B cell (primary cell): ENCODE measurements around the gene TTC9C. TPM values are rescaled to one million over a fixed set of nuclear protein-coding genes. Genes with fewer than 3 reads are reported as not detected.
"Not testable (repeated sequence)": the region's sequence is repeated elsewhere in the genome, so short reads cannot be mapped to it uniquely, and the experiment has no call there.

Experiments
- ATAC-seq: fragments of 200-7000 bp; cut with Tn5 transposase; one replicate; pipeline ENCODE4 v1.10.0; 2021; ENCODE audit warnings: low read depth, mild to moderate bottlenecking, moderate number of reproducible peaks, moderate library complexity
- CTCF ChIA-PET: fragments of 350-600 bp; sonication (Branson Sonifier 250); formaldehyde crosslinking; loops from one replicate; lab custom pipeline; 2021; ENCODE audit warnings: antibody characterized with exemption, inconsistent platforms; lab: Charles Lee
- POLR2A ChIA-PET: fragments of 350-600 bp; sonication (Branson Sonifier 250); formaldehyde crosslinking; loops from one replicate; lab custom pipeline; 2021; ENCODE audit warnings: antibody characterized with exemption; lab: Charles Lee
- DNase-seq: peaks from one replicate; pipeline ENCODE4 v3.0.0; 2013
- H2AFZ ChIP-seq: 2 replicates; pipeline ENCODE4 v1.6.1; 2012; ENCODE audit warnings: mild to moderate bottlenecking, low read depth, low read length; ENCODE audit not compliant: insufficient read depth, poor library complexity, severe bottlenecking
- H3K27ac ChIP-seq, 2 donors: 1 replicate in 1 of 2; 2 replicates in 1 of 2; pipeline ENCODE4 v1.5.1; 2012 to 2013; ENCODE audit warnings: low read length in 2 of 2, mild to moderate bottlenecking in 2 of 2, moderate library complexity in 1 of 2
- H3K27me3 ChIP-seq, 4 experiments: fragments of 200-600 bp in 1 of 4; sonication (generic) in 1 of 4; replicated peaks in 1 of 4; 1 replicate in 2 of 4; 2 replicates in 2 of 4; pipeline versions ENCODE4 v1.6.1 to v1.7.0; 2013 to 2016; ENCODE audit warnings: low read length in 3 of 4, mild to moderate bottlenecking in 2 of 4, mixed read lengths in 1 of 4, moderate library complexity in 1 of 4; ENCODE audit not compliant: insufficient read depth in 4 of 4, control insufficient read depth in 3 of 4; ENCODE audit errors: control extremely low read depth in 1 of 4
- H3K36me3 ChIP-seq, 2 experiments: replicated peaks in 1 of 2; 1 replicate in 1 of 2; 2 replicates in 1 of 2; pipeline versions ENCODE4 v1.6.1 to v1.7.1; 2013; ENCODE audit warnings: low read length in 1 of 2; ENCODE audit not compliant: insufficient read depth in 2 of 2, control insufficient read depth in 1 of 2; ENCODE audit errors: control extremely low read depth in 1 of 2, extremely low read depth in 1 of 2
- H3K4me1 ChIP-seq, 2 donors: fragments of 200-600 bp in 1 of 2; sonication (generic) in 1 of 2; 1 replicate in 1 of 2; 2 replicates in 1 of 2; pipeline versions ENCODE4 v1.5.1 to v1.6.1; 2013 to 2017; ENCODE audit warnings: low read length in 2 of 2; ENCODE audit not compliant: control insufficient read depth in 2 of 2, insufficient read depth in 2 of 2
- H3K4me2 ChIP-seq: replicated peaks from 2 replicates; pipeline ENCODE3; 2012; ENCODE audit warnings: mild to moderate bottlenecking, low read depth, low read length; ENCODE audit not compliant: poor library complexity, severe bottlenecking
- H3K4me3 ChIP-seq, 5 experiments: fragments of 200-600 bp in 1 of 5; sonication (generic) in 1 of 5; 1 replicate in 3 of 5; 2 replicates in 2 of 5; pipeline versions ENCODE4 v1.5.1 to v1.7.0; 2011 to 2016; ENCODE audit warnings: low read length in 4 of 5, mild to moderate bottlenecking in 4 of 5, low read depth in 2 of 5, control low read depth in 1 of 5, moderate library complexity in 1 of 5; ENCODE audit not compliant: insufficient read depth in 1 of 5; ENCODE audit errors: control extremely low read depth in 1 of 5, extremely low read depth in 1 of 5
- H3K79me2 ChIP-seq: fragments of 200-600 bp; sonication (generic); one replicate; pipeline ENCODE4 v1.6.0; 2016; ENCODE audit warnings: low read length; ENCODE audit not compliant: control insufficient read depth, insufficient read depth
- H3K9ac ChIP-seq: fragments of 200-600 bp; sonication (generic); 2 replicates; pipeline ENCODE4 v1.6.1; 2017; ENCODE audit warnings: mild to moderate bottlenecking, low read length, moderate library complexity
- H3K9me3 ChIP-seq, 3 donors: one replicate each; pipeline versions ENCODE4 v1.6.1 to v1.7.1; 2013; ENCODE audit warnings: low read length in 2 of 3; ENCODE audit not compliant: control insufficient read depth in 2 of 3, insufficient read depth in 1 of 3; ENCODE audit errors: control extremely low read depth in 1 of 3
- H4K20me1 ChIP-seq: 2 replicates; pipeline ENCODE4 v1.6.0; 2012; ENCODE audit warnings: mild to moderate bottlenecking, low read length; ENCODE audit not compliant: insufficient read depth, control insufficient read depth, poor library complexity, severe bottlenecking
- H3K27ac Mint-ChIP-seq: one replicate; pipeline ENCODE4 v1.8.0; 2021; ENCODE audit warnings: mixed read lengths
- H3K27me3 Mint-ChIP-seq: one replicate; pipeline ENCODE4 v1.8.0; 2021; ENCODE audit warnings: mixed read lengths
- H3K4me1 Mint-ChIP-seq: one replicate; pipeline ENCODE4 v1.8.0; 2021; ENCODE audit warnings: mixed read lengths
- H3K4me3 Mint-ChIP-seq: one replicate; pipeline ENCODE4 v1.8.0; 2021; ENCODE audit warnings: mixed read lengths
- H3K9me3 Mint-ChIP-seq: one replicate; pipeline ENCODE4 v1.8.0; 2022; ENCODE audit warnings: mixed read lengths; ENCODE audit not compliant: insufficient read depth
- EZH2 ChIP-seq: IDR thresholded peaks from 2 replicates; pipeline ENCODE4 v1.6.1; 2012; ENCODE audit warnings: borderline replicate concordance, low read depth, mild to moderate bottlenecking, moderate library complexity, low read length; ENCODE audit not compliant: insufficient read depth, poor library complexity, severe bottlenecking
- WGBS: methylation state at CpG from one replicate; pipeline ENCODE4 v1.1.5; 2013; ENCODE audit warnings: missing lambda C conversion rate; ENCODE audit not compliant: insufficient coverage; 5-methylcytosine and 5-hydroxymethylcytosine counted together
- intact Hi-C: fragments of 100-400 bp; cut with micrococcal nuclease; formaldehyde crosslinking; loops from one replicate; pipeline ENCODE4 v1.10.0; 2022
- polyA plus RNA-seq: library from polyadenylated mRNA; depleted of rRNA; stranded (reverse); fragments of >200 nt; gene quantifications from 2 replicates; pipeline ENCODE4 v1.2.3, GENCODE V29; 2012
- total RNA-seq, 2 donors: library from RNA; stranded (reverse); fragments of 120-200 nt in 1 of 2; gene quantifications; 1 replicate in 1 of 2; 2 replicates in 1 of 2; pipeline versions ENCODE4 v1.2.3 to v1.2.4, GENCODE V29; 2013 to 2022
- TF ChIP-seq, protein P1 (sequence below): fragments of 200-600 bp; IDR thresholded peaks from one replicate; pipeline ENCODE4 v1.8.0; 2022; ENCODE audit warnings: antibody characterized with exemption, mild to moderate bottlenecking

The TTC9C gene
- total and polyA plus RNA-seq, 2 donors (not counting 1 experiment from before 2014, with no cell fraction given) = 33.5 to 56.3 TPM

DNA sequence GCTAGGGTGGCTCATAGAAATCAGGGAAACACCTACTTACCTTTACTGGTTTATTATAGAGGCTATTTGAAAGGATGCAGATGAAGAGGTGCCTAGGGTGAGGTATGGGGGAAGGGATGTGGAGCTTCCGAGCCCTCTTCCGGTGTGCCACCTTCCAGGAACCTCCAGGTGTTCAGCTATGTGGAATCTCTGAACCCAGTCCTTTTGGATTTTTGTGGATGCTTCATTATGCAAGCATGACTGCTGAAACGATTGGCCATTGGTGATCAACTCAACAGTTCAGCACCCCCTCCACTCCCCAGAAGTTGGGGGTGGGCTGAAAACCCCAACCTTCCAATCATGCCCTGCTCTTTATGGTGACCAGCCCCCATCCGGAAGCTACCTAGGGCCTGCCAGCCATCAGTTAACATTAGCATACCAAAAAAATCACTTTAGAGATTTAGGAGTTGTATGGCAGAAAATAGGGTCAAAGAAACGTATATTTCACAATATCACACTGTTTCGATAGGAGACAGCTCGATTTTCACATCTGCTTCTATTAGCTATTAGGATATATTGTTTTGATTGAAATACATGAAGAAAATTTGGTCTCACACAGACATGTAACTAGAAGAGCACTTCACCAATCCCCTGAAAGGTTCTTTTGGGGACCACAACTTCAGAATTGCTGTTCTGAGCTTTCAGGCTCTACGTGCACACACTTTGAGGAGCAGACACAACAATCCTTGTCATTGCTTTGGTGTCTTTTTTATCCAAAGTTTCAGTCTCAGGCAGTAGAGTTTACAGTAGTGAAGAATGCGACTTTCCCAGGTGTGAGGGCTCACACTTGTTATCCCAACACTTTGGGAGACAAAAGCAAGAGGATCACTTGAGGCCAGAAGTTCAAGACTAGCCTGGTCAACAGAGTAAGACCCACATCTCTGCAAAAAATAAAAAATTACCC, 29.8 kb downstream of the TTC9C start:
- 86% methylated on average over 4 of the region's 9 CpGs for WGBS
- DNase-seq (no peak), ATAC-seq (no peak)
- H3K79me2 ChIP-seq = peaks cover 26% of the 10 kb centered on the region
- no peaks in the 10 kb centered on the region for H3K27me3 ChIP-seq
- no peak overlapping the region for H3K4me3 ChIP-seq
- H3K9ac ChIP-seq = no peak overlapping the region
- H3K4me1 ChIP-seq = peaks cover 16 to 30% of the 10 kb centered on the region in 2 donors
- no peak overlapping the region for H2AFZ ChIP-seq
- no peaks in the 10 kb centered on the region for H3K9me3 ChIP-seq
- no peak overlapping the region for H3K4me2 ChIP-seq
- H3K36me3 ChIP-seq = no peaks in the 10 kb centered on the region
- H3K27ac Mint-ChIP-seq = no peak overlapping the region
- H3K4me3 Mint-ChIP-seq = no peak overlapping the region
- H4K20me1 ChIP-seq = peaks cover 8% of the 10 kb centered on the region
- TF ChIP-seq EZH2 = no peak
- TF ChIP-seq, protein P1, sequence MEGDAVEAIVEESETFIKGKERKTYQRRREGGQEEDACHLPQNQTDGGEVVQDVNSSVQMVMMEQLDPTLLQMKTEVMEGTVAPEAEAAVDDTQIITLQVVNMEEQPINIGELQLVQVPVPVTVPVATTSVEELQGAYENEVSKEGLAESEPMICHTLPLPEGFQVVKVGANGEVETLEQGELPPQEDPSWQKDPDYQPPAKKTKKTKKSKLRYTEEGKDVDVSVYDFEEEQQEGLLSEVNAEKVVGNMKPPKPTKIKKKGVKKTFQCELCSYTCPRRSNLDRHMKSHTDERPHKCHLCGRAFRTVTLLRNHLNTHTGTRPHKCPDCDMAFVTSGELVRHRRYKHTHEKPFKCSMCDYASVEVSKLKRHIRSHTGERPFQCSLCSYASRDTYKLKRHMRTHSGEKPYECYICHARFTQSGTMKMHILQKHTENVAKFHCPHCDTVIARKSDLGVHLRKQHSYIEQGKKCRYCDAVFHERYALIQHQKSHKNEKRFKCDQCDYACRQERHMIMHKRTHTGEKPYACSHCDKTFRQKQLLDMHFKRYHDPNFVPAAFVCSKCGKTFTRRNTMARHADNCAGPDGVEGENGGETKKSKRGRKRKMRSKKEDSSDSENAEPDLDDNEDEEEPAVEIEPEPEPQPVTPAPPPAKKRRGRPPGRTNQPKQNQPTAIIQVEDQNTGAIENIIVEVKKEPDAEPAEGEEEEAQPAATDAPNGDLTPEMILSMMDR = no peak
- intact Hi-C loops = no loop called here
- H3K4me1 Mint-ChIP-seq = peaks cover 30% of the 10 kb centered on the region
- H3K27me3 Mint-ChIP-seq = no peaks in the 10 kb centered on the region
- H3K27ac ChIP-seq = no peak overlapping the region
- no peaks in the 10 kb centered on the region for H3K9me3 Mint-ChIP-seq
- CTCF ChIA-PET = interaction anchor here (1.4 to 1.6 kb wide), 2 partner anchors 10 to 11 kb away, joined by 3 to 4 read pairs; no protein-coding TSS in a partner anchor
- POLR2A ChIA-PET = no interaction called here

DNA sequence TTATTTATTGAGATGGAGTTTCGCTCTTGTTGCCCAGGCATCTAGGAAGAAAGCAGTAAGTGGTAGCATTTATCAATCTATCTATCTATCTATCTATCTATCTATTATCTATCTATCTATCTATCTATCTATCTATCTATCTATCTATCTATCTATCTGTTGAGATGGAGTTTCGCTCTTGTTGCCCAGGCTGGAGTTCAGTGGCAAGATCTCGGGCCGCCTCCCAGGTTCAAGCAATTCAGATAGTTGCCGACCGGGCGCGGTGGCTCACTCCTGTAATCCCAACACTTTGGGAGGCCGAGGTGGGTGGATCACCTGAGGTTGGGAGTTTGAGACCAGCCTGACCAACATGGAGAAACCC, 32.6 kb downstream of the TTC9C start:
- POLR2A ChIA-PET = interaction anchor here (0.7 to 3.3 kb wide), 14 partner anchors 7 to 170 kb away, joined by 3 to 21 read pairs (median 6); partner anchors contain the start of genes C11orf98, CSKMT, HNRNPUL2 and NXF1
- not testable (repeated sequence) for H3K9me3 Mint-ChIP-seq, H3K27me3 ChIP-seq, H3K27ac ChIP-seq, H3K27me3 Mint-ChIP-seq, ATAC-seq, H4K20me1 ChIP-seq, H3K9me3 ChIP-seq
- intact Hi-C loops = loop anchor here (1.0 to 5.0 kb wide), 8 partner anchors 8 to 794 kb away; partner anchors contain the start of genes FTH1, GANAB, TAF6L and TMEM223
- peak overlapping the region; percentile 98 for H3K27ac Mint-ChIP-seq
- WGBS = 80% methylated on average over 4 of the region's 9 CpGs
- Histone ChIP-seq H3K4me2 (peak overlapping the region; percentile 78), H3K9ac (peak overlapping the region; percentile 76), H3K79me2 (peaks cover 26% of the 10 kb centered on the region), H3K36me3 (peaks cover 4 to 12% of the 10 kb centered on the region in 2 experiments), H2AFZ (peak overlapping the region; percentile 84), H3K4me1 (peaks cover 12 to 17% of the 10 kb centered on the region in 2 donors), H3K4me3 (peak overlapping the region in 2 of 5 experiments; percentile 23 to 87)
- H3K4me1 Mint-ChIP-seq = peaks cover 21% of the 10 kb centered on the region
- CTCF ChIA-PET = interaction anchor here (1.0 to 3.7 kb wide), 5 partner anchors 9 to 102 kb away, joined by 4 to 23 read pairs (median 9); partner anchors contain the start of gene TMEM179B
- peak; percentile 26 for DNase-seq
- H3K4me3 Mint-ChIP-seq = peak overlapping the region; percentile 98
